22Rv1 (cell line): ENCODE data around the gene UNC5B.

Experiments
- ZFX ChIP-seq: fragments of 450-650 bp; IDR thresholded peaks from 2 replicates; pipeline ENCODE4 v1.6.1; 2017; ENCODE audit warnings: antibody characterized with exemption, borderline replicate concordance
- TF ChIP-seq, protein P1 (sequence below): fragments of 450-650 bp; IDR thresholded peaks from 2 replicates; pipeline ENCODE4 v1.5.1; 2017; ENCODE audit warnings: mild to moderate bottlenecking

DNA sequence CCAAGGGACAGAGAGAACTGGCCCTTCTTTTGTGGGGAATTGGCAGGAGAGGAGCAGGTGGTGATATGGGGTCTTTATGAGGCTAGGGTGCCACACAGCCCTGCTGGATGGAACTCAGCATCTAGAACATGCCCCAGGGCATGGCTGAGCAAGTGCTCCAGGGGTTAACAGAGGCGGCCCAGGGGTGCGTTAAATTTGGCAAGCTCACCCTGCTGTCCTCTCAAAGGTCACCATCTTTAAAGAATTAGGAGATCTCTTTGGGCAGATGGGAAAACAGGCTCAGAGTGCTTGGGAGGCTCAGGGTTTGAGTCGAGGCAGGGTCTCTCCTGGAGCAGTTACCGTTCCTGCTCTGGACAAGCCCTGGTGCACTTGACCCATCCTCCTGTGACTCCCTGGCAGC, 21.4 kb upstream of the UNC5B start:
- TF ChIP-seq, protein P1, sequence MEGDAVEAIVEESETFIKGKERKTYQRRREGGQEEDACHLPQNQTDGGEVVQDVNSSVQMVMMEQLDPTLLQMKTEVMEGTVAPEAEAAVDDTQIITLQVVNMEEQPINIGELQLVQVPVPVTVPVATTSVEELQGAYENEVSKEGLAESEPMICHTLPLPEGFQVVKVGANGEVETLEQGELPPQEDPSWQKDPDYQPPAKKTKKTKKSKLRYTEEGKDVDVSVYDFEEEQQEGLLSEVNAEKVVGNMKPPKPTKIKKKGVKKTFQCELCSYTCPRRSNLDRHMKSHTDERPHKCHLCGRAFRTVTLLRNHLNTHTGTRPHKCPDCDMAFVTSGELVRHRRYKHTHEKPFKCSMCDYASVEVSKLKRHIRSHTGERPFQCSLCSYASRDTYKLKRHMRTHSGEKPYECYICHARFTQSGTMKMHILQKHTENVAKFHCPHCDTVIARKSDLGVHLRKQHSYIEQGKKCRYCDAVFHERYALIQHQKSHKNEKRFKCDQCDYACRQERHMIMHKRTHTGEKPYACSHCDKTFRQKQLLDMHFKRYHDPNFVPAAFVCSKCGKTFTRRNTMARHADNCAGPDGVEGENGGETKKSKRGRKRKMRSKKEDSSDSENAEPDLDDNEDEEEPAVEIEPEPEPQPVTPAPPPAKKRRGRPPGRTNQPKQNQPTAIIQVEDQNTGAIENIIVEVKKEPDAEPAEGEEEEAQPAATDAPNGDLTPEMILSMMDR, result no peak
- TF ChIP-seq ZFX, result no peak
